HG03060 (cell line): ENCODE data around the gene TULP4.
A peak's percentile ranks its signal among the peaks of the same experiment; 100 is the strongest.
"Not testable (repeated sequence)": the region's sequence is repeated elsewhere in the genome, so short reads cannot be mapped to it uniquely, and the experiment has no call there.

Source experiments
- ATAC-seq: cut with Tn5 transposase; IDR thresholded peaks from one replicate; pipeline ENCODE4 v1.9.1; 2021; ENCODE audit warnings: low read depth, moderate number of reproducible peaks; ENCODE audit not compliant: unreplicated experiment

The TULP4 gene

GRCh38 chr6:158322724-158323560 is 10.7 kb downstream of the TULP4 start:
- ATAC-seq, result peak; percentile 67

GRCh38 chr6:158323561-158323958 is 11.3 kb downstream of the TULP4 start:
- ATAC-seq, result no peak

GRCh38 chr6:158324136-158324535 is 11.9 kb downstream of the TULP4 start:
- ATAC-seq, result no peak

GRCh38 chr6:158327211-158327610 is 14.9 kb downstream of the TULP4 start:
- ATAC-seq, result no peak

GRCh38 chr6:158328952-158329351 is 16.7 kb downstream of the TULP4 start:
- ATAC-seq, result no peak

GRCh38 chr6:158329531-158329930 is 17.3 kb downstream of the TULP4 start:
- ATAC-seq, result no peak

- ATAC-seq, result no peak
Observed at GRCh38 chr6:158330016-158330415, 17.8 kb downstream of the TULP4 start.

GRCh38 chr6:158332237-158332636 is 20.0 kb downstream of the TULP4 start:
- ATAC-seq, result no peak

GRCh38 chr6:158333094-158333493 is 20.8 kb downstream of the TULP4 start:
- ATAC-seq, result no peak

GRCh38 chr6:158334534-158334933 is 22.3 kb downstream of the TULP4 start:
- no peak for ATAC-seq

- no peak for ATAC-seq
Observed at GRCh38 chr6:158337332-158337731, 25.1 kb downstream of the TULP4 start.

GRCh38 chr6:158338311-158339112 is 26.2 kb downstream of the TULP4 start:
- ATAC-seq, result no peak

GRCh38 chr6:158339197-158339596 is 26.9 kb downstream of the TULP4 start:
- not testable (repeated sequence) for ATAC-seq

- no peak for ATAC-seq
Observed at GRCh38 chr6:158340252-158340651, 28.0 kb downstream of the TULP4 start.

GRCh38 chr6:158344534-158344933 is 32.3 kb downstream of the TULP4 start:
- ATAC-seq, result no peak

GRCh38 chr6:158345444-158345843 is 33.2 kb downstream of the TULP4 start:
- ATAC-seq, result not testable (repeated sequence)

GRCh38 chr6:158347335-158347734 is 35.1 kb downstream of the TULP4 start:
- ATAC-seq, result no peak

GRCh38 chr6:158348737-158349504 is 36.7 kb downstream of the TULP4 start:
- ATAC-seq, result not testable (repeated sequence)

- not testable (repeated sequence) for ATAC-seq
Observed at GRCh38 chr6:158349505-158350275, 37.4 kb downstream of the TULP4 start.

- ATAC-seq, result not testable (repeated sequence)
Observed at GRCh38 chr6:158350731-158351130, 38.5 kb downstream of the TULP4 start.
